ENCODE results near the gene DLGAP1.

GRCh38 chr18:4357579-4357978 lies 97.5 kb downstream of the DLGAP1 start:
- TF ChIP-seq POLR2A (IDR thresholded peaks at IDR 0.05; ENCODE audit: low read length) (no peak), GATA1 (IDR thresholded peaks at IDR 0.05; ENCODE audit: low read depth, low read length) (no peak)

All from erythroblast (primary cell).